ENCODE measurements around the gene TMEM187. TPM values are rescaled to one million over a fixed set of nuclear protein-coding genes. Genes with fewer than 3 reads are reported as not detected.

The TMEM187 gene
- total and polyA plus RNA-seq, 4 donors = 1.8 to 11.4 (median 5.9) TPM

DNA sequence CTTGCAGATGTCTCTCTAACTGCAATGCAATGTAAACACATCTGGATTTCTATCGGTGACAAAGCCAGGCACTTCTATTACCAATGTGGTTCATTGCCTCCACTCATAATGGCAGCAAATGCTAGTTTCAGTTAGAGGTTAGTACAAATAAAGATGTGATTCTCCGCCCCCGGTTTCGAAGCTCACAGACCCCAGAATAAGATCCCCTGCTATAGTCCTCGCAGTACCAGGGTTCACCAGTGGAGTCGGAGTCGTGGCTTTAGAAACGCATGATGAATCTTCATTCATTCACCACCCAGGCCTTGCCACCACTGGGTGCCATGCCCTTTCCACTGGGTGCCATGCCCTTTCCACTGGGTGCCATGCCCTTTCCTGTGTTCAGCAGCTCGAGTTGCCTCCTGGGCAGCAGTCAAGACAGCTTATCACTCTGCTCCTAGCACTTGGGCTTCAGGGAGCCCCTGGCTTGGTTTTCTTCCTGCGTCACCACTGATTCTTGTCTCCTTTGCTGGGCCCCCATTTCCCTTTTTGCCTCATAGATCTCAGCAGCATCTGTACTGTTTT lies 34.2 kb upstream of the TMEM187 start:
- 73 to 84% methylated on average over 9 to 10 of the region's 10 CpGs for WGBS, 2 donors
- TF ChIP-seq, protein P1, sequence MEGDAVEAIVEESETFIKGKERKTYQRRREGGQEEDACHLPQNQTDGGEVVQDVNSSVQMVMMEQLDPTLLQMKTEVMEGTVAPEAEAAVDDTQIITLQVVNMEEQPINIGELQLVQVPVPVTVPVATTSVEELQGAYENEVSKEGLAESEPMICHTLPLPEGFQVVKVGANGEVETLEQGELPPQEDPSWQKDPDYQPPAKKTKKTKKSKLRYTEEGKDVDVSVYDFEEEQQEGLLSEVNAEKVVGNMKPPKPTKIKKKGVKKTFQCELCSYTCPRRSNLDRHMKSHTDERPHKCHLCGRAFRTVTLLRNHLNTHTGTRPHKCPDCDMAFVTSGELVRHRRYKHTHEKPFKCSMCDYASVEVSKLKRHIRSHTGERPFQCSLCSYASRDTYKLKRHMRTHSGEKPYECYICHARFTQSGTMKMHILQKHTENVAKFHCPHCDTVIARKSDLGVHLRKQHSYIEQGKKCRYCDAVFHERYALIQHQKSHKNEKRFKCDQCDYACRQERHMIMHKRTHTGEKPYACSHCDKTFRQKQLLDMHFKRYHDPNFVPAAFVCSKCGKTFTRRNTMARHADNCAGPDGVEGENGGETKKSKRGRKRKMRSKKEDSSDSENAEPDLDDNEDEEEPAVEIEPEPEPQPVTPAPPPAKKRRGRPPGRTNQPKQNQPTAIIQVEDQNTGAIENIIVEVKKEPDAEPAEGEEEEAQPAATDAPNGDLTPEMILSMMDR (IDR thresholded peaks at IDR 0.05; ENCODE audit: control extremely low read depth, extremely low read depth) = no peak

DNA sequence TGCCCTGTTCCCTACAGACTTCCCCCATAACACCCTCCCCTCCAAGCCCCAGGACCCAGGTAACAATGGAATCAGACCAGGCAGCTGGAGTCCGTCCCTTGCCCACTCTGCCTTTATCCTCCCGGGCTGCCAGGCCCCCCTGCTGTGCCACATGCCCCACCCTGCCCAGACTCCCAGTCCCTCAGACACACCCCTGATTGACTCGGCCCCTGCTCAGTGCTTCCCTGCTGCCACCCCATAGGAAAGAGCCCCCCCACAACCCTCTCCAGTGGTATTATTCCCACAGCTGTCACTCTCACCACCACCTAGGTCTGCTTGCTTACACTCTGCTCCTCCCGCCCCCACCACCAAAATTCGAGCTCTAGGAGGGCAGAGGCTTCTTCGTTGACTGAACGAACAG lies 33.0 kb upstream of the TMEM187 start:
- peaks cover 0 to 4% (median 0%) of the 10 kb centered on the region in 5 donors for H3K4me1 ChIP-seq (ENCODE audit: control insufficient read depth in 5 of 5, insufficient read depth in 5 of 5, low read length in 5 of 5)
- H3K9ac ChIP-seq (ENCODE audit: insufficient read depth in 1 of 2, low read length in 2 of 2) = no peak overlapping the region
- H3K36me3 ChIP-seq (ENCODE audit: control insufficient read depth in 4 of 4, insufficient read depth in 4 of 4, low read length in 4 of 4) = peaks cover 0 to 7% (median 0%) of the 10 kb centered on the region in 4 donors
- ATAC-seq (ENCODE audit: insufficient read depth, low FRiP score) (no peak), DNase-seq (no peak)
- H3K27me3 ChIP-seq (ENCODE audit: control insufficient read depth in 3 of 3, insufficient read depth in 3 of 3, low read length in 2 of 3) = no peaks in the 10 kb centered on the region
- peaks cover 0 to 3% (median 0%) of the 10 kb centered on the region in 4 donors for H3K9me3 ChIP-seq (ENCODE audit: control insufficient read depth in 4 of 4, insufficient read depth in 3 of 4, low read length in 3 of 4)
- TF ChIP-seq, protein P1 (IDR thresholded peaks at IDR 0.05; ENCODE audit: control extremely low read depth, extremely low read depth) = no peak
- H3K27ac ChIP-seq (ENCODE audit: low read depth in 1 of 2, low read length in 1 of 2) = no peak overlapping the region
- WGBS, 2 donors = 63 to 71% methylated on average over 7 of the region's 7 CpGs
- no peak overlapping the region for H3K4me3 ChIP-seq

More for the DNA sequence above, 34.2 kb upstream of the TMEM187 start:
- Histone ChIP-seq H3K36me3 (ENCODE audit: control insufficient read depth in 4 of 4, insufficient read depth in 4 of 4, low read length in 4 of 4) (peaks cover 0 to 7% (median 0%) of the 10 kb centered on the region in 4 donors), H3K9ac (ENCODE audit: insufficient read depth in 1 of 2, low read length in 2 of 2) (no peak overlapping the region), H3K4me1 (ENCODE audit: control insufficient read depth in 5 of 5, insufficient read depth in 5 of 5, low read length in 5 of 5) (peaks cover 0 to 8% (median 0%) of the 10 kb centered on the region in 5 donors), H3K27me3 (ENCODE audit: control insufficient read depth in 3 of 3, insufficient read depth in 3 of 3, low read length in 2 of 3) (no peaks in the 10 kb centered on the region), H3K4me3 (no peak overlapping the region), H3K27ac (ENCODE audit: low read depth in 1 of 2, low read length in 1 of 2) (no peak overlapping the region), H3K9me3 (ENCODE audit: control insufficient read depth in 4 of 4, insufficient read depth in 3 of 4, low read length in 3 of 4) (peaks cover 0 to 3% (median 0%) of the 10 kb centered on the region in 4 donors)
- DNase-seq = no peak
- ATAC-seq (ENCODE audit: insufficient read depth, low FRiP score) = no peak

DNA sequence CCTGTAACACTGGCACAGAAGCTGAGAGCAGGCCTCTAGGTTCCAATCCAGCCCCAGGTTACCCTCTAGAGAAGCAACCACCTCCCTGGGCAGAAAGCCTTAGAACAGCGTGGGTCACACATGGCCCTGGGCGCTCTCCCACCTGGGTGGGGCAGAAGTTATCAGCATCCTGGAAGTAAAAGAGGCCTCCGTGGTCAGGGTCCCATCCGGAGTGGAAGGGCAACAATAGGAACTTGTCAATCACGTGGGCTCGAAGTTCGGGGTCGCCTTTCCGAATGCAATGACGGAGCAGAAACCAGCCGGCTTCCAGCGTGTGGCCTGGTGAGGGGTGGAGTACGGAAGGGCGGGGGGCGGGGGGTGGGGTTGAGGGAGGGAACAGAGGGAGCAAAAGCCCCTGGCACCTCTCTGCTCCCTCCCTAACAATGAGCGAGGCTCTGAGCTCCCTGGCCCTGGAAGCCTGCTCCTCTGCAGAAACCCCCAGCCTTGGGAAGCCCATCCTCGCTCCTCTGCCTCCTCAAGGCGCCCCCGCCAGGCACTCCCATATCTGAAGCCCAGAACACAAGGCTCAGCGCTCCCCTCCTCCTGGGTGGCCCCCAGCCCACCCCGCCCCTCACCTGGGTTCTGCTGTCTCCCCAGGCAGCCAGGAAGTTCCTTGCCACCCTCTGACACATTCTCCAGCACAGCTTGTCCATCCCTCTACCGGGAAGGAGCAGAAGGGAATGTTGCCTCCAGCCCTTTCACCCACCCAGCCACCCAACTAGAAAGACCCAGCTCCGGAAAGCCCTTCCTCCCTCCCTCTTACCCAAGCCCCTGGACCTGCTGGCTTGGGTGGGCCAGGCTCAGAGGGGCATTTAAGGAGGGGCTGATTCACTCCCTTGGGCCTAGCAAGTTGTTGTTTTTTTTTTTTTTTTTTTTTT lies 31.0 kb upstream of the TMEM187 start:
- Histone ChIP-seq H3K4me1 (ENCODE audit: control insufficient read depth in 5 of 5, insufficient read depth in 5 of 5, low read length in 5 of 5) (peaks cover 0 to 4% (median 0%) of the 10 kb centered on the region in 5 donors), H3K9me3 (ENCODE audit: control insufficient read depth in 4 of 4, insufficient read depth in 3 of 4, low read length in 3 of 4) (peaks cover 0 to 3% (median 0%) of the 10 kb centered on the region in 4 donors), H3K27ac (ENCODE audit: low read depth in 1 of 2, low read length in 1 of 2) (no peak overlapping the region), H3K36me3 (ENCODE audit: control insufficient read depth in 4 of 4, insufficient read depth in 4 of 4, low read length in 4 of 4) (peaks cover 0 to 7% (median 0%) of the 10 kb centered on the region in 4 donors), H3K27me3 (ENCODE audit: control insufficient read depth in 3 of 3, insufficient read depth in 3 of 3, low read length in 2 of 3) (no peaks in the 10 kb centered on the region), H3K9ac (ENCODE audit: insufficient read depth in 1 of 2, low read length in 2 of 2) (no peak overlapping the region), H3K4me3 (no peak overlapping the region)
- TF ChIP-seq, protein P1 (IDR thresholded peaks at IDR 0.05; ENCODE audit: control extremely low read depth, extremely low read depth) = no peak
- no peak for ATAC-seq (ENCODE audit: insufficient read depth, low FRiP score)
- no peak for DNase-seq
- WGBS, 2 donors = 14 to 38% methylated on average over 15 to 23 of the region's 23 CpGs

All from lung (tissue), 12 donors.